Trophoblast cell (in vitro differentiated cells and primary cell): ENCODE data around the gene RBBP8.
A peak's percentile ranks its signal among the peaks of the same experiment; 100 is the strongest.

Experiments used
- DNase-seq, 2 donors: peaks; one replicate each; pipeline ENCODE4 v3.0.0-alpha.2; 2016
- H2AFZ ChIP-seq: 2 replicates; pipeline ENCODE4 v1.6.1; 2013; ENCODE audit warnings: low read length, moderate library complexity, mild to moderate bottlenecking; ENCODE audit not compliant: insufficient read depth, poor library complexity
- H2AK5ac ChIP-seq: 2 replicates; pipeline ENCODE4 v1.6.1; 2013; ENCODE audit warnings: mild to moderate bottlenecking, low read length
- H2BK120ac ChIP-seq: 2 replicates; pipeline ENCODE4 v1.6.1; 2013; ENCODE audit warnings: low read length, mild to moderate bottlenecking, moderate library complexity; ENCODE audit not compliant: insufficient read depth, poor library complexity
- H2BK12ac ChIP-seq: 2 replicates; pipeline ENCODE4 v1.6.1; 2013; ENCODE audit warnings: mild to moderate bottlenecking, low read length, moderate library complexity
- H2BK5ac ChIP-seq: 2 replicates; pipeline ENCODE4 v1.6.1; 2013; ENCODE audit warnings: low read length, low read depth, moderate library complexity, mild to moderate bottlenecking; ENCODE audit not compliant: poor library complexity
- H3K14ac ChIP-seq: 2 replicates; pipeline ENCODE4 v1.6.1; 2013; ENCODE audit warnings: mild to moderate bottlenecking, low read length
- H3K18ac ChIP-seq: 2 replicates; pipeline ENCODE4 v1.6.1; 2013; ENCODE audit warnings: mild to moderate bottlenecking, low read length
- H3K23ac ChIP-seq: 2 replicates; pipeline ENCODE4 v1.6.1; 2013; ENCODE audit warnings: low read length
- H3K27ac ChIP-seq: 2 replicates; pipeline ENCODE4 v1.5.1; 2013; ENCODE audit warnings: low read depth, mild to moderate bottlenecking, inconsistent platforms, low read length, moderate library complexity
- H3K27me3 ChIP-seq: 2 replicates; pipeline ENCODE4 v1.6.1; 2013; ENCODE audit warnings: inconsistent platforms, mild to moderate bottlenecking, low read length, moderate library complexity; ENCODE audit not compliant: insufficient read depth
- H3K36me3 ChIP-seq, 2 experiments: 1 replicate in 1 of 2; 2 replicates in 1 of 2; pipeline ENCODE4 v1.6.1; 2013; ENCODE audit warnings: low read length in 2 of 2, mild to moderate bottlenecking in 2 of 2, moderate library complexity in 1 of 2; ENCODE audit not compliant: insufficient read depth in 2 of 2, control insufficient read depth in 1 of 2
- H3K4ac ChIP-seq: 2 replicates; pipeline ENCODE4 v1.6.1; 2013; ENCODE audit warnings: low read depth, mild to moderate bottlenecking, low read length, moderate library complexity
- H3K4me1 ChIP-seq, 2 experiments: 1 replicate in 1 of 2; 2 replicates in 1 of 2; pipeline ENCODE4 v1.6.1; 2013; ENCODE audit warnings: low read length in 2 of 2, mild to moderate bottlenecking in 2 of 2, moderate library complexity in 1 of 2; ENCODE audit not compliant: insufficient read depth in 2 of 2, control insufficient read depth in 1 of 2
- H3K4me2 ChIP-seq: 2 replicates; pipeline ENCODE4 v1.6.1; 2013; ENCODE audit warnings: inconsistent platforms, mild to moderate bottlenecking, low read length, moderate library complexity
- H3K4me3 ChIP-seq: 2 replicates; pipeline ENCODE4 v1.5.1; 2013; ENCODE audit warnings: mild to moderate bottlenecking, low read depth, low read length, inconsistent platforms
- H3K79me1 ChIP-seq: one replicate; pipeline ENCODE4 v1.6.1; 2013; ENCODE audit warnings: low read length
- H3K79me2 ChIP-seq: 2 replicates; pipeline ENCODE4 v1.6.1; 2013; ENCODE audit warnings: low read length, mild to moderate bottlenecking; ENCODE audit not compliant: control insufficient read depth, insufficient read depth, poor library complexity
- H3K9ac ChIP-seq: 2 replicates; pipeline ENCODE4 v1.6.1; 2013; ENCODE audit warnings: mild to moderate bottlenecking, low read length
- H3K9me3 ChIP-seq: 2 replicates; pipeline ENCODE4 v1.6.1; 2013; ENCODE audit warnings: low read depth, mild to moderate bottlenecking, control low read depth, inconsistent platforms, low read length; ENCODE audit not compliant: insufficient read depth
- H4K12ac ChIP-seq: 2 replicates; pipeline ENCODE4 v1.6.1; 2013; ENCODE audit warnings: low read depth, mild to moderate bottlenecking, low read length, moderate library complexity
- H4K8ac ChIP-seq: 2 replicates; pipeline ENCODE4 v1.6.1; 2013; ENCODE audit warnings: low read depth, mild to moderate bottlenecking, low read length, moderate library complexity
- H4K91ac ChIP-seq: one replicate; pipeline ENCODE4 v1.6.1; 2013; ENCODE audit warnings: low read depth, mild to moderate bottlenecking, low read length, moderate library complexity
- WGBS: extraction: QIAGEN DNeasy Blood & Tissue Kit; methylation state at CpG from one replicate; pipeline ENCODE4 v1.1.7; 2013; ENCODE audit warnings: missing lambda C conversion rate; ENCODE audit not compliant: insufficient read length, insufficient coverage; ENCODE audit errors: extremely low coverage; 5-methylcytosine and 5-hydroxymethylcytosine counted together

Gene RBBP8

GRCh38 chr18:22930089-22930713 is 2.9 kb upstream of the RBBP8 start:
- no peak overlapping the region for H3K9ac ChIP-seq
- WGBS: no CpG with 5 or more reads among the region's 2 CpGs
- no peak overlapping the region for H2AK5ac ChIP-seq
- H2BK120ac ChIP-seq: no peak overlapping the region
- no peak overlapping the region for H3K4ac ChIP-seq
- H2AFZ ChIP-seq: no peak overlapping the region
- H3K79me2 ChIP-seq: peaks cover 4% of the 10 kb centered on the region
- H4K12ac ChIP-seq: no peak overlapping the region
- no peak overlapping the region for H4K91ac ChIP-seq
- H4K8ac ChIP-seq: no peak overlapping the region
- no peak overlapping the region for H2BK12ac ChIP-seq
- H3K9me3 ChIP-seq: no peaks in the 10 kb centered on the region
- DNase-seq: peak; percentile 74 to 89
- no peak overlapping the region for H3K18ac ChIP-seq
- no peak overlapping the region for H3K14ac ChIP-seq
- no peaks in the 10 kb centered on the region for H3K36me3 ChIP-seq
- no peak overlapping the region for H3K27ac ChIP-seq
- H3K79me1 ChIP-seq: peaks cover 7% of the 10 kb centered on the region
- no peaks in the 10 kb centered on the region for H3K27me3 ChIP-seq
- H3K23ac ChIP-seq: no peak overlapping the region
- no peak overlapping the region for H2BK5ac ChIP-seq
- peaks cover 0 to 2% of the 10 kb centered on the region in 2 experiments for H3K4me1 ChIP-seq
- H3K4me2 ChIP-seq: no peak overlapping the region
- H3K4me3 ChIP-seq: no peak overlapping the region

DNA sequence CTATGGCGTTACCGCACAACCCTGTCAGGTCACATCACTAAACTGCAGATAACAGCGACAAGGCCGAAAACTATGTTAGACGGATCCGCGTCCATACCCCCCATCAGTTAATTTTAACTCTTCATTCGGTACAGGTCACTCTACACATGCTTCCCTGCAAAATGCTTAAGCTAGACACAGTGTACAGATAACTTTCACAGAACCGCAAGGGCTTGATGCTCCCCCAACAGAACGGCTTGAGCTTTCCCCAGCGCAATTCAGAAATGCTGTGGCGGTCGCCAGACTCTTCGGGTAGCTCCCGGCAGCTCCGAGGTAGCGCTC is 283 bp upstream of the RBBP8 start:
- H3K18ac ChIP-seq: peak overlapping the region; percentile 41
- H3K36me3 ChIP-seq: peaks cover 1 to 2% of the 10 kb centered on the region in 2 experiments
- H2BK5ac ChIP-seq: no peak overlapping the region
- peak overlapping the region; percentile 59 for H4K8ac ChIP-seq
- H3K9me3 ChIP-seq: no peaks in the 10 kb centered on the region
- no peak overlapping the region for H2BK12ac ChIP-seq
- H3K79me1 ChIP-seq: peaks cover 7% of the 10 kb centered on the region
- H4K12ac ChIP-seq: no peak overlapping the region
- H3K27ac ChIP-seq: no peak overlapping the region
- DNase-seq: peak; percentile 0 to 30
- H2AFZ ChIP-seq: peak overlapping the region; percentile 95
- peak overlapping the region; percentile 81 for H3K9ac ChIP-seq
- no peak overlapping the region for H3K23ac ChIP-seq
- no peaks in the 10 kb centered on the region for H3K27me3 ChIP-seq
- H4K91ac ChIP-seq: no peak overlapping the region
- H3K79me2 ChIP-seq: peaks cover 4% of the 10 kb centered on the region
- peak overlapping the region; percentile 83 for H3K4me3 ChIP-seq
- H2BK120ac ChIP-seq: no peak overlapping the region
- H3K4me2 ChIP-seq: peak overlapping the region; percentile 78
- H3K4me1 ChIP-seq: peaks cover 0 to 2% of the 10 kb centered on the region in 2 experiments
- no CpG with 5 or more reads among the region's 17 CpGs for WGBS
- no peak overlapping the region for H3K4ac ChIP-seq
- no peak overlapping the region for H2AK5ac ChIP-seq
- peak overlapping the region; percentile 13 for H3K14ac ChIP-seq

GRCh38 chr18:22933966-22934423 is 867 bp downstream of the RBBP8 start:
- DNase-seq: peak in 1 of 2 donors; percentile 73
- Histone ChIP-seq H3K14ac (no peak overlapping the region), H2BK12ac (no peak overlapping the region), H3K79me2 (peaks cover 4% of the 10 kb centered on the region), H3K4me3 (peak overlapping the region; percentile 83), H4K12ac (no peak overlapping the region), H3K27me3 (no peaks in the 10 kb centered on the region), H3K18ac (no peak overlapping the region), H3K4ac (peak overlapping the region; percentile 54), H2AK5ac (no peak overlapping the region), H3K27ac (no peak overlapping the region), H3K79me1 (peaks cover 7% of the 10 kb centered on the region), H3K4me2 (peak overlapping the region; percentile 78), H2AFZ (peak overlapping the region; percentile 95), H4K8ac (peak overlapping the region; percentile 98), H3K9me3 (no peaks in the 10 kb centered on the region), H3K23ac (no peak overlapping the region), H3K4me1 (peaks cover 0 to 2% of the 10 kb centered on the region in 2 experiments), H2BK5ac (no peak overlapping the region), H3K36me3 (peaks cover 3 to 4% of the 10 kb centered on the region in 2 experiments), H2BK120ac (no peak overlapping the region), H4K91ac (no peak overlapping the region), H3K9ac (no peak overlapping the region)
- WGBS: no CpG with 5 or more reads among the region's 16 CpGs

GRCh38 chr18:22934789-22935188 is 1.7 kb downstream of the RBBP8 start:
- H3K36me3 ChIP-seq: peaks cover 3 to 4% of the 10 kb centered on the region in 2 experiments
- H3K9me3 ChIP-seq: no peaks in the 10 kb centered on the region
- no peak overlapping the region for H2BK120ac ChIP-seq
- peaks cover 4% of the 10 kb centered on the region for H3K79me2 ChIP-seq
- no peak overlapping the region for H3K23ac ChIP-seq
- H3K79me1 ChIP-seq: peaks cover 7% of the 10 kb centered on the region
- no CpG with 5 or more reads among the region's 1 CpG for WGBS
- H3K27ac ChIP-seq: no peak overlapping the region
- no peak overlapping the region for H4K12ac ChIP-seq
- H3K27me3 ChIP-seq: no peaks in the 10 kb centered on the region
- H2AFZ ChIP-seq: no peak overlapping the region
- H4K91ac ChIP-seq: no peak overlapping the region
- H3K4me3 ChIP-seq: no peak overlapping the region
- H2AK5ac ChIP-seq: no peak overlapping the region
- H4K8ac ChIP-seq: no peak overlapping the region
- H3K9ac ChIP-seq: no peak overlapping the region
- no peak for DNase-seq
- H2BK5ac ChIP-seq: no peak overlapping the region
- no peak overlapping the region for H3K4me2 ChIP-seq
- H3K18ac ChIP-seq: no peak overlapping the region
- no peak overlapping the region for H3K14ac ChIP-seq
- H3K4ac ChIP-seq: peak overlapping the region; percentile 15
- no peak overlapping the region for H2BK12ac ChIP-seq
- peaks cover 0 to 2% of the 10 kb centered on the region in 2 experiments for H3K4me1 ChIP-seq
